Spleen (tissue), 7 donors: Measurements from ENCODE around the gene TSPYL4.

ENCODE experiments used
- POLR2A ChIP-seq, 3 donors: fragments of 450-650 bp; IDR thresholded peaks; one replicate each; pipeline ENCODE4 v1.5.1; 2017; ENCODE audit warnings: antibody characterized with exemption in 3 of 3, mild to moderate bottlenecking in 1 of 3
- POLR2AphosphoS5 ChIP-seq, 3 donors: sonication (generic); formaldehyde crosslinking; IDR thresholded peaks; one replicate each; pipeline ENCODE4 v1.5.1; 2017; ENCODE audit warnings: antibody characterized with exemption in 3 of 3
- TF ChIP-seq, protein P1 (sequence below), 11 experiments: fragments of 200-600 bp in 7 of 11; fragments of 450-650 bp in 4 of 11; sonication (generic) in 4 of 11; IDR thresholded peaks in 8 of 11; conservative IDR thresholded peaks in 3 of 11; 1 replicate in 7 of 11; 2 replicates in 4 of 11; pipeline versions ENCODE4 v1.4.0 to v1.8.0; 2016 to 2021; ENCODE audit warnings: antibody characterized with exemption in 11 of 11, inconsistent platforms in 4 of 11, mild to moderate bottlenecking in 1 of 11
- donor health status: DM: no; HTN: no; CAD: no; lungs with moderate emphysema.
- donor health status: DM: no; HTN: no; CAD: no.
- donor health status: DM: no; HTN: no; CAD: no.

DNA sequence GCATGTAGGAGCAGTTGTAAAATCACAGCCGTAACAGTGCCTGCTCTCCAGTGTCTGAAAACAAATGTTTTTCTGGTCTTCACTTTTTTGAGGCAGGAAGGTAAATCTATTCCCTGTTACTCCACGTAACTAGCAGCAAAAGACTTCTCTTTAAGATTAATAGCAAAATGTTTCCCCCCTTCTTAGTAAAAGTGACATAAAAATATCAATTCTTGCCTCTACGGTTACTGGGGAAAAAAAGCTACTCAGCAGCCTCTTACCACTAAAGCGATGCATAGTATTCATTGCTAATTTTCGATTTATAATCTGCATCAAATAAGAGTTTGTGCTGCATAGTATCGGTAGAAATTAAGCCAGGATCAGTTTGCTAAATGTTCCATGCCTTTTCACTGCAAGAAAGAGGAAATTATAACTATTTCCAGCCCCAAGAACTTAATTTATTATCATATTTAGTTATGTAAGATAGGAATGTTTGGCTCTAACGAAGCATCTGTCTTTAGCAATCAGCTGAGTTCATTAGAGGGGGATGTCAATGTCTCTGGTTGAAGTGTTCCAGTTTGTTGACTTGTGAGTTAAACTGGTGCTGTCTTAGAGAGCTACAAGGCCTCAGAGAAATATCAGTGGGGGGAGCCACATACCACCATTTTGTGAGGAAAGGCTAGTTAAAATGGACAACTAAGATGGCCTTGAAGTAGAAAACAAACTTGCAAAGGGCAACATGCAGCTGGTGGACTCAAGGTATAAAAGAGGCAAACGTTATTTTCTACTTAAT, 26.5 kb upstream of the TSPYL4 start:
- TF ChIP-seq, protein P1, sequence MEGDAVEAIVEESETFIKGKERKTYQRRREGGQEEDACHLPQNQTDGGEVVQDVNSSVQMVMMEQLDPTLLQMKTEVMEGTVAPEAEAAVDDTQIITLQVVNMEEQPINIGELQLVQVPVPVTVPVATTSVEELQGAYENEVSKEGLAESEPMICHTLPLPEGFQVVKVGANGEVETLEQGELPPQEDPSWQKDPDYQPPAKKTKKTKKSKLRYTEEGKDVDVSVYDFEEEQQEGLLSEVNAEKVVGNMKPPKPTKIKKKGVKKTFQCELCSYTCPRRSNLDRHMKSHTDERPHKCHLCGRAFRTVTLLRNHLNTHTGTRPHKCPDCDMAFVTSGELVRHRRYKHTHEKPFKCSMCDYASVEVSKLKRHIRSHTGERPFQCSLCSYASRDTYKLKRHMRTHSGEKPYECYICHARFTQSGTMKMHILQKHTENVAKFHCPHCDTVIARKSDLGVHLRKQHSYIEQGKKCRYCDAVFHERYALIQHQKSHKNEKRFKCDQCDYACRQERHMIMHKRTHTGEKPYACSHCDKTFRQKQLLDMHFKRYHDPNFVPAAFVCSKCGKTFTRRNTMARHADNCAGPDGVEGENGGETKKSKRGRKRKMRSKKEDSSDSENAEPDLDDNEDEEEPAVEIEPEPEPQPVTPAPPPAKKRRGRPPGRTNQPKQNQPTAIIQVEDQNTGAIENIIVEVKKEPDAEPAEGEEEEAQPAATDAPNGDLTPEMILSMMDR (IDR thresholded peaks at IDR 0.05 in 8 of 11, conservative IDR thresholded peaks at IDR 0.05 in 3 of 11): no peak
- TF ChIP-seq POLR2A (IDR thresholded peaks at IDR 0.05) (no peak), POLR2AphosphoS5 (IDR thresholded peaks at IDR 0.05) (no peak)
